ENCODE results near the gene COL12A1.

- no peak for TF ChIP-seq SPI1 (IDR thresholded peaks at IDR 0.05; ENCODE audit: borderline replicate concordance, low read depth)
- TF ChIP-seq CTCF (IDR thresholded peaks at IDR 0.05; ENCODE audit: insufficient read depth, low read length), result no peak
These were observed 121.8 kb downstream of the COL12A1 start for GRCh38 chr6:75084018-75084417.

Data from HL-60 (cell line).